Cerebellar nuclear complex (tissue), 1 donor: ENCODE results near the gene LILRB2.
"Not testable (repeated sequence)": the region's sequence is repeated elsewhere in the genome, so short reads cannot be mapped to it uniquely, and the experiment has no call there.

Experiments used
- DNase-seq, 2 experiments: peaks; one replicate each; lab custom pipeline; 2025; lab: John Stamatoyannopoulos, UW

LILRB2 gene

GRCh38 chr19:54272181-54272580 is 8.7 kb downstream of the LILRB2 start:
- not testable (repeated sequence) for DNase-seq

GRCh38 chr19:54271587-54271986 is 9.3 kb downstream of the LILRB2 start:
- DNase-seq = not testable (repeated sequence)

- no peak for DNase-seq
These were observed 9.8 kb downstream of the LILRB2 start for GRCh38 chr19:54271106-54271505.

- DNase-seq = no peak
These were observed 12.0 kb downstream of the LILRB2 start for GRCh38 chr19:54268936-54269335.

GRCh38 chr19:54266133-54266532 is 14.8 kb downstream of the LILRB2 start:
- no peak for DNase-seq

- no peak for DNase-seq
These were observed 18.4 kb downstream of the LILRB2 start for GRCh38 chr19:54262470-54262869.

- no peak for DNase-seq
These were observed 18.8 kb downstream of the LILRB2 start for GRCh38 chr19:54262066-54262465.

- DNase-seq = no peak
These were observed 23.8 kb downstream of the LILRB2 start, which contains the start of gene LILRB5 for GRCh38 chr19:54257116-54257480. TSS of gene LILRB5 (minus strand) at chr19:54257273. CDS start at chr19:54257193, 80 bp downstream.

GRCh38 chr19:54256250-54257115 is 24.4 kb downstream of the LILRB2 start:
- no peak for DNase-seq

- DNase-seq = no peak
These were observed 25.7 kb downstream of the LILRB2 start for GRCh38 chr19:54255105-54255775.

- DNase-seq = no peak
These were observed 26.6 kb downstream of the LILRB2 start for GRCh38 chr19:54254195-54254906.

- DNase-seq = no peak
These were observed 27.3 kb downstream of the LILRB2 start for GRCh38 chr19:54253331-54254194.

GRCh38 chr19:54252845-54253244 is 28.1 kb downstream of the LILRB2 start:
- DNase-seq = no peak

- DNase-seq = no peak
These were observed 28.7 kb downstream of the LILRB2 start for GRCh38 chr19:54252243-54252642.

GRCh38 chr19:54248016-54248601 is 32.8 kb downstream of the LILRB2 start:
- no peak for DNase-seq

GRCh38 chr19:54247106-54247930 is 33.6 kb downstream of the LILRB2 start:
- DNase-seq = no peak

GRCh38 chr19:54245936-54246335 is 35.0 kb downstream of the LILRB2 start:
- DNase-seq = no peak

- DNase-seq = not testable (repeated sequence)
These were observed 37.1 kb downstream of the LILRB2 start for GRCh38 chr19:54243809-54244208.

GRCh38 chr19:54242646-54243045 is 38.3 kb downstream of the LILRB2 start, which contains the start of gene LILRA6:
TSS of gene LILRA6 (minus strand) at chr19:54242790.
- DNase-seq = not testable (repeated sequence)

- not testable (repeated sequence) for DNase-seq
These were observed 38.7 kb downstream of the LILRB2 start for GRCh38 chr19:54242234-54242633.
